ENCODE measurements around the gene PMEL.

- TF ChIP-seq, protein P1, sequence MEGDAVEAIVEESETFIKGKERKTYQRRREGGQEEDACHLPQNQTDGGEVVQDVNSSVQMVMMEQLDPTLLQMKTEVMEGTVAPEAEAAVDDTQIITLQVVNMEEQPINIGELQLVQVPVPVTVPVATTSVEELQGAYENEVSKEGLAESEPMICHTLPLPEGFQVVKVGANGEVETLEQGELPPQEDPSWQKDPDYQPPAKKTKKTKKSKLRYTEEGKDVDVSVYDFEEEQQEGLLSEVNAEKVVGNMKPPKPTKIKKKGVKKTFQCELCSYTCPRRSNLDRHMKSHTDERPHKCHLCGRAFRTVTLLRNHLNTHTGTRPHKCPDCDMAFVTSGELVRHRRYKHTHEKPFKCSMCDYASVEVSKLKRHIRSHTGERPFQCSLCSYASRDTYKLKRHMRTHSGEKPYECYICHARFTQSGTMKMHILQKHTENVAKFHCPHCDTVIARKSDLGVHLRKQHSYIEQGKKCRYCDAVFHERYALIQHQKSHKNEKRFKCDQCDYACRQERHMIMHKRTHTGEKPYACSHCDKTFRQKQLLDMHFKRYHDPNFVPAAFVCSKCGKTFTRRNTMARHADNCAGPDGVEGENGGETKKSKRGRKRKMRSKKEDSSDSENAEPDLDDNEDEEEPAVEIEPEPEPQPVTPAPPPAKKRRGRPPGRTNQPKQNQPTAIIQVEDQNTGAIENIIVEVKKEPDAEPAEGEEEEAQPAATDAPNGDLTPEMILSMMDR (optimal IDR thresholded peaks at IDR 0.05 in 1 of 3, IDR thresholded peaks at IDR 0.05 in 1 of 3, conservative IDR thresholded peaks at IDR 0.05 in 1 of 3; ENCODE audit: extremely low read depth in 1 of 3, insufficient read depth in 2 of 3, low read length in 3 of 3): no peak
- no peak for TF ChIP-seq EZH2 (IDR thresholded peaks at IDR 0.05; ENCODE audit: low read length)
Measured at GRCh38 chr12:55972042-55972441, 6.2 kb upstream of the PMEL start.

Data from keratinocyte (primary cell).